ENCODE results near the gene HDAC3.

HDAC3 gene

GRCh38 chr5:141636413-141637122, at the start of gene HDAC3, which contains the start of gene RELL2:
TSS of gene HDAC3 (minus strand) at chr5:141636849. CDS start at chr5:141636790, 59 bp downstream.
TSS of gene RELL2 (plus strand) at chr5:141636997. CDS start at chr5:141638226, 1,229 bp downstream.
- H3K27me3 ChIP-seq (ENCODE audit: control insufficient read depth, insufficient read depth, low read length) = no peaks in the 10 kb centered on the region
- peak within 1 kb of the TSS; percentile 99 for H3K4me3 ChIP-seq (ENCODE audit: low read length)
- no peaks in the 10 kb centered on the region for H3K36me3 ChIP-seq (ENCODE audit: control insufficient read depth, insufficient read depth, low read length)
- H3K4me1 ChIP-seq (ENCODE audit: control insufficient read depth, insufficient read depth, low read length) = peaks cover 19% of the 10 kb centered on the region
- peak within 1 kb of the TSS; percentile 87 for H3K9ac ChIP-seq (ENCODE audit: low read length)
- peak within 1 kb of the TSS; percentile 72 for H3K27ac ChIP-seq (ENCODE audit: low read depth, low read length)

GRCh38 chr5:141685591-141685990, 48.9 kb upstream of the HDAC3 start:
- no peak overlapping the region for H3K27ac ChIP-seq (ENCODE audit: low read depth, low read length)
- no peak overlapping the region for H3K4me3 ChIP-seq (ENCODE audit: low read length)
- H3K27me3 ChIP-seq (ENCODE audit: control insufficient read depth, insufficient read depth, low read length) = no peaks in the 10 kb centered on the region

GRCh38 chr5:141683596-141684141, 47.0 kb upstream of the HDAC3 start:
- H3K27ac ChIP-seq (ENCODE audit: low read depth, low read length) = no peak overlapping the region
- no peaks in the 10 kb centered on the region for H3K27me3 ChIP-seq (ENCODE audit: control insufficient read depth, insufficient read depth, low read length)
- no peak overlapping the region for H3K9ac ChIP-seq (ENCODE audit: low read length)
- no peak overlapping the region for H3K4me3 ChIP-seq (ENCODE audit: low read length)
- no peaks in the 10 kb centered on the region for H3K36me3 ChIP-seq (ENCODE audit: control insufficient read depth, insufficient read depth, low read length)
- peaks cover 3% of the 10 kb centered on the region for H3K4me1 ChIP-seq (ENCODE audit: control insufficient read depth, insufficient read depth, low read length)

More at GRCh38 chr5:141685591-141685990, 48.9 kb upstream of the HDAC3 start:
- H3K9ac ChIP-seq (ENCODE audit: low read length) = no peak overlapping the region
- peaks cover 3% of the 10 kb centered on the region for H3K4me1 ChIP-seq (ENCODE audit: control insufficient read depth, insufficient read depth, low read length)
- H3K36me3 ChIP-seq (ENCODE audit: control insufficient read depth, insufficient read depth, low read length) = no peaks in the 10 kb centered on the region

- Histone ChIP-seq H3K27ac (ENCODE audit: low read depth, low read length) (peak within 1 kb of the TSS; percentile 53), H3K4me1 (ENCODE audit: control insufficient read depth, insufficient read depth, low read length) (peaks cover 3% of the 10 kb centered on the region), H3K9ac (ENCODE audit: low read length) (peak within 1 kb of the TSS; percentile 17), H3K36me3 (ENCODE audit: control insufficient read depth, insufficient read depth, low read length) (no peaks in the 10 kb centered on the region), H3K4me3 (ENCODE audit: low read length) (peak within 1 kb of the TSS; percentile 58), H3K27me3 (ENCODE audit: control insufficient read depth, insufficient read depth, low read length) (no peaks in the 10 kb centered on the region)
These were observed 45.3 kb upstream of the HDAC3 start, which contains the start of gene ARAP3 for GRCh38 chr5:141681695-141682641. TSS of gene ARAP3 (minus strand) at chr5:141682230. CDS start at chr5:141680486, 1,744 bp downstream.

- Histone ChIP-seq H3K9ac (ENCODE audit: low read length) (peak overlapping the region; percentile 17), H3K27me3 (ENCODE audit: control insufficient read depth, insufficient read depth, low read length) (no peaks in the 10 kb centered on the region), H3K4me1 (ENCODE audit: control insufficient read depth, insufficient read depth, low read length) (peaks cover 3% of the 10 kb centered on the region), H3K4me3 (ENCODE audit: low read length) (peak overlapping the region; percentile 53), H3K27ac (ENCODE audit: low read depth, low read length) (peak overlapping the region; percentile 53), H3K36me3 (ENCODE audit: control insufficient read depth, insufficient read depth, low read length) (no peaks in the 10 kb centered on the region)
These were observed 44.6 kb upstream of the HDAC3 start for GRCh38 chr5:141681295-141681694.

- Histone ChIP-seq H3K4me1 (ENCODE audit: control insufficient read depth, insufficient read depth, low read length) (peaks cover 3% of the 10 kb centered on the region), H3K27ac (ENCODE audit: low read depth, low read length) (no peak overlapping the region), H3K36me3 (ENCODE audit: control insufficient read depth, insufficient read depth, low read length) (no peaks in the 10 kb centered on the region), H3K9ac (ENCODE audit: low read length) (no peak overlapping the region), H3K4me3 (ENCODE audit: low read length) (peak overlapping the region; percentile 53), H3K27me3 (ENCODE audit: control insufficient read depth, insufficient read depth, low read length) (no peaks in the 10 kb centered on the region)
These were observed 44.1 kb upstream of the HDAC3 start for GRCh38 chr5:141680751-141681201.

- Histone ChIP-seq H3K4me3 (ENCODE audit: low read length) (no peak overlapping the region), H3K9ac (ENCODE audit: low read length) (no peak overlapping the region), H3K27me3 (ENCODE audit: control insufficient read depth, insufficient read depth, low read length) (no peaks in the 10 kb centered on the region), H3K4me1 (ENCODE audit: control insufficient read depth, insufficient read depth, low read length) (peaks cover 3% of the 10 kb centered on the region), H3K36me3 (ENCODE audit: control insufficient read depth, insufficient read depth, low read length) (no peaks in the 10 kb centered on the region), H3K27ac (ENCODE audit: low read depth, low read length) (no peak overlapping the region)
These were observed 43.5 kb upstream of the HDAC3 start for GRCh38 chr5:141680178-141680577.

- Histone ChIP-seq H3K4me1 (ENCODE audit: control insufficient read depth, insufficient read depth, low read length) (peaks cover 3% of the 10 kb centered on the region), H3K27me3 (ENCODE audit: control insufficient read depth, insufficient read depth, low read length) (no peaks in the 10 kb centered on the region), H3K4me3 (ENCODE audit: low read length) (no peak overlapping the region), H3K36me3 (ENCODE audit: control insufficient read depth, insufficient read depth, low read length) (no peaks in the 10 kb centered on the region), H3K27ac (ENCODE audit: low read depth, low read length) (no peak overlapping the region), H3K9ac (ENCODE audit: low read length) (no peak overlapping the region)
These were observed 40.8 kb upstream of the HDAC3 start for GRCh38 chr5:141677415-141677814.

GRCh38 chr5:141675672-141676071, 39.0 kb upstream of the HDAC3 start:
- Histone ChIP-seq H3K4me1 (ENCODE audit: control insufficient read depth, insufficient read depth, low read length) (no peaks in the 10 kb centered on the region), H3K27me3 (ENCODE audit: control insufficient read depth, insufficient read depth, low read length) (no peaks in the 10 kb centered on the region), H3K9ac (ENCODE audit: low read length) (no peak overlapping the region), H3K27ac (ENCODE audit: low read depth, low read length) (no peak overlapping the region), H3K36me3 (ENCODE audit: control insufficient read depth, insufficient read depth, low read length) (no peaks in the 10 kb centered on the region), H3K4me3 (ENCODE audit: low read length) (no peak overlapping the region)

- Histone ChIP-seq H3K4me1 (ENCODE audit: control insufficient read depth, insufficient read depth, low read length) (no peaks in the 10 kb centered on the region), H3K4me3 (ENCODE audit: low read length) (no peak overlapping the region), H3K36me3 (ENCODE audit: control insufficient read depth, insufficient read depth, low read length) (no peaks in the 10 kb centered on the region), H3K27me3 (ENCODE audit: control insufficient read depth, insufficient read depth, low read length) (no peaks in the 10 kb centered on the region), H3K27ac (ENCODE audit: low read depth, low read length) (no peak overlapping the region), H3K9ac (ENCODE audit: low read length) (no peak overlapping the region)
These were observed 38.1 kb upstream of the HDAC3 start for GRCh38 chr5:141674747-141675146.

- Histone ChIP-seq H3K4me3 (ENCODE audit: low read length) (no peak overlapping the region), H3K36me3 (ENCODE audit: control insufficient read depth, insufficient read depth, low read length) (no peaks in the 10 kb centered on the region), H3K4me1 (ENCODE audit: control insufficient read depth, insufficient read depth, low read length) (no peaks in the 10 kb centered on the region), H3K27me3 (ENCODE audit: control insufficient read depth, insufficient read depth, low read length) (no peaks in the 10 kb centered on the region), H3K9ac (ENCODE audit: low read length) (no peak overlapping the region), H3K27ac (ENCODE audit: low read depth, low read length) (no peak overlapping the region)
These were observed 36.5 kb upstream of the HDAC3 start for GRCh38 chr5:141672841-141673813.

All from rectal smooth muscle tissue (tissue), 1 donor.